ENCODE results near the gene ABI3.
"Not testable (repeated sequence)": the region's sequence is repeated elsewhere in the genome, so short reads cannot be mapped to it uniquely, and the experiment has no call there.

Gene ABI3

DNA sequence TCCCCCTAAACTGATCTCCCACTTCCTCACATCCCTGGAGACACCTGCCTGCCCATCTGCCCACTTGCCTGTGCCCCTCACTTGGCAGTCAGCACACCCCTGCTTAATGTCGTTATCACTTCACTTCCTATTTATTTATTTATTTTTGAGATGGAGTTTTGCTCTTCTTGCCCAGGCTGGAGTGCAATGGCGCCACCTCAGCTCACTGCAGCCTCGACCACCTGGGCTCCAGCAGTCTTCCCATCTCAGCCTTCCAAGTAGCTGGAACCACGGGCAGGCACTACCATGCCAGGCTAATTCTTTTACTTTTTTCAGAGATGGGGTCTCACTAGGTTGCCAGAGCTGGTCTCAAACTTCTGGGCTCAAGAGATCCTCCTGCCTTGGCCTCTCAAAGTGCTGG is 43.6 kb downstream of the ABI3 start:
- no peak for DNase-seq

DNA sequence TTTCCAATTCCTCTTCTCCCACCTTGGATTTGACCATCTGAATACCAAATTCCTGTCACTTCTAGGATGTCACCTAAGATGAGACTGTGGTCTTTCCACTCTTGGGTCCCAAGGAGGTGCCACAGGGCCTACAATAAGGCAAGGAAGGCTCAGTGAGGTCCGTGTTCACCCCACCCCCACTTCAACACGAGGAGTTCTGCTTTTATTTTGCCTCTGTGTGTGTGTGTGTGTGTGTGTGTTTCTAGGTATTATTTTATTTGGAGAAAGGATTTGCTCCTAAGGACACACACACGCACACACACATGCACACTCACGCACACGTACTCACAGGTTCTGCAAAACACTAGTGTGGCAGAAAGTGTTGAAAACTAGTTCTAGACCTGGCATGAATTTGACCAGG is 44.6 kb downstream of the ABI3 start:
- DNase-seq = peak in 2 of 3 donors; percentile 20 to 30

DNA sequence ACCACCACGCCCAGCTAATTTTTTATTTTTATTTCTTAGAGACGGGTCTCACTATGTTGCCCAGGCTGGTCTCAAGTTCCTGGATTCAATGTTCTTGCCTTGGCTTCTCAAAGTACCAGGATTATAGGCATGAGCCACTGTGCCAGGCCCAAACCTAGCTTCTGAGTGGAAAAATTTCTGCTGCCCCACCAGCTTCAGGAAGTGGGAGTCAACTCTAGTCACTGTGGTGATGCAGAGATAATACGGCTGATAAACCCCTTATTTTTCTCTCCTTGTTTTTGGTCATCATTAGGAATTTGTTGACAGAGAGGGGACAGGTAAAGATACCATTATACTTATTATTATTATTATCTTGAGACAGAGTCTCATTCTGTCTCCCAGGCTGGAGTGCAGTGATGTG is 47.9 kb downstream of the ABI3 start:
- DNase-seq = no peak

DNA sequence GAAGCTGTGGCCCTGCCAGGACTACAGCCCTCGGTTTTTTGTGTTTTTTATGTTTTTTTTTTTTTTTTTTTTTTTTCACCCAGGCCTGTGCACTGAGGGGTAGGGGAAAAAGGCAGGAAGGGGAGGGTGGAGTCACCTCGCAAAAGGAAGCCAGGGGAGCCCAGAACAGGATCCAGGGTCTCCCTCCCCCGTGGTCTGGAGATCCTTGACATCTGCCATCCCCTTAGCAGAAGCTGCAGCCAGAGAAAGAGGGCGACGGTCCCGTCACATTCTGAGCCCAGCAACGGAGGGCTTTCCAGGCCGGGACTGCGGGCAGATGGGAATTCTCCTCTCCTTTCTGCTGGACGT is 49.1 kb downstream of the ABI3 start:
- DNase-seq = no peak

DNA sequence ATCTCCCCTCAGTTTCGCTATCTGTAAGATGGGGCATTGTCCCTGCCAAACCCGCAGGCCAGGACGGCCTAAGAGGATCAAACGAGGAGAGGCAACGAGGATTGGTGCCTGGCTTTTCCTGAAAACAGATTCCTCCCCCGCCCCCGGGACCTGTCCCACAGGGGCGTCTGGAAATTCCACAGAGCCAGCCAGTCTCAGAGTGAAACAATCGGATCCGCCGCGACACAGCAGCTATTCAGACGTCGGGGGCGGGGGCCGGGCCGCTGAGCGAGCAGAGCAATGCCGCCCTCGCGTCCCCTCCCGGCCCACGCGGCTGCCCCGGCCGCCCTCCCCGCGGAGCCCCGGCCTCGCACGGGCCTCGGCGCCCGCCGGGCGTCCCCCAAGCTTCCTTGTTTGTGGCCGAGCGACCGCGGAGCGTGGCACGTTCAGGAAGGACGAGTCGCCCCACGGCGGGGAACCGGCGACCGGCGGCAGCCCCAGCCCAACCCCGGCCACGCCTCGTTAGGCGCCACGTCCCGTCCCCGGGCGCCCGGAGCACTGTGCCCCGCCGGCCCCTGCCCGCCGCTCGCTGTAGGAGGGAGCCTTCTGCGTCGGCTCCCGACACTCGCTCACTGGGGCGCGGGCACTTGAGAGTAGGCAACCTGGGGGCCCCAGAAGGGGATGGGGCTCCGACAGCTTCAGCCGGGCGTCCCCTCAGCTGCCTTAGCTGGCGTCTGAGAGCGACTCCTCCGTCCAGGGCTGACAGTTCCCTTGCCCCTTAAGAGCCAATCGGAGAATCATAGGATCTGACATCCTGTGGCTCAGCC is 49.7 kb downstream of the ABI3 start:
- DNase-seq = peak; percentile 76 to 90 (median 90)

DNA sequence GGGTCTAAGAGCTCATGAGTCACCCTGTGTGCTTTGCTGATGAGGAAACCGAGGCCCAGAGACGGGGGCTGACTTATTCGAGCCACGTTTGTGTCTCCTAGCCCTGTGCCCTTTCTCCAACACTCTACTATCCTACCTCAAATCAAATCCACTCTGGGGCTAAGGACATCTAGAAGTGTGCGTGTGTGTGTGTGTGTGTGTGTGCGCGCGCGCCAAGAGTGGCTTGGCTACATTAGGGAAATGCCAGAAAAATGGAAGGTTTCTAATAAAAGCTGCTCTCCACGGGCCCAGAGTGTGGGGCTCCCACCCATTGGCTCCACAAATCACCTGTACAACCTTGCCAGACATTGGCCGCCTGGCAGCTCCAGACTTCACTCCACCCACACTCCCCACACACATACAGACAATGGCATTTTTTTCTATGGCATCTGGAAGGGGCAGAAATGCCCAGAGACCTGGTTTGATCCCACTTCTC is 50.3 kb downstream of the ABI3 start:
- peak in 1 of 3 donors; percentile 91 for DNase-seq

DNA sequence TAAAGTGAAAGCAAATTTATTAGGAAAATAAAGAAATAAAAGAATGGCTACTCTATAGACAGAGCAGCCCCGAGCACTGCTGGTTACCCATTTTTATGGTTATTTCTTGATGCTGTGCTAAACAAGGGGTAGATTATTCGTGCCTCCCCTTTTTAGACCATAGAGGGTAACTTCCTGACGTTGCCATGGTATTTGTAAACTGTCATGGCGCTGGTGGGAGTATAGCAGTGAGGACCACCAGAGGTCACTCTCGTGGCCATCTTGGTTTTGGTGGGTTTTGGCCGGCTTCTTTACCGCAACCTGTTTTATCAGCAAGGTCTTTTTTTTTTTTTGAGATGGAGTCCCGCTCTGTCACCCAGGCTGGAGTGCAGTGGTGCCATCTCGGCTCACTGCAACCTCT is 51.0 kb downstream of the ABI3 start:
- not testable (repeated sequence) for DNase-seq

DNA sequence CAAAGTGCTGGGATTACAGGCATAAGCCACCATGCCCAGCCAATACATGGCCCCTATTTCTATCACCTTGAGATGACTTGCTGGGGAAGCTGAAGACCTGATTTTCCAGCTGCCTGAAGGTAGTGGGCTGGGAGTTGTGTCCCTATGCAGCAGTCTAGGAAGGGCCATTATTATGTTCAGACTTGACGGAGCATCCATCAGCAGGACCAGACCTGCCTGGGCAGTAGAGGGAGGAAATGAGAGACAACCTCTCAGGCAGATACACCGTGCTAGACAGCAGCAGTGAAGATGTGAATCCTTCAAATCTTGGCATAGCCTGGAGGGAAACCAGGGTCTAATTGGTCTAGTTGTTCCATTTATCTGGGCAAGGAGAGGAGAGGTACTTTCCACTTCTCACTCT is 55.7 kb downstream of the ABI3 start:
- DNase-seq = no peak

DNA sequence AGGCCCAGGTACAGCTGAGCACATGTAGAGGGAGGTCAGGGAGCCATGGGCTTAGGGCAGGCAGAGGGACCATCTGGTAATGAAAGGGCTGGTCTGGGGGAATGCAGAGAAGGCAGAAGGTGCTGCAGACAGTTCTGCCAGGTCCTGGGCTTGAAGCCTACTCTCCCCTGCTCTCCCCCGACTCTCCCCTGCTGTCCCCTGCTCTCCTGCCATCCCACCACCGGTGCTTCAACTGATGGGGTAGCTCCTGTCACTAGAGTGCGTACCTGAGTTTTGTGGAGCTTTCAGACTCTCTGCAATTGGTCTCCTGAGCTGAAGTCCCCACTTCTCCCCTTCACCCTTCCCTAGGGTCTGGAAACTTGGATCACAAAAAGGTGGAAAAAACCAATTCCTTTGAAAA is 57.4 kb downstream of the ABI3 start:
- DNase-seq = no peak

DNA sequence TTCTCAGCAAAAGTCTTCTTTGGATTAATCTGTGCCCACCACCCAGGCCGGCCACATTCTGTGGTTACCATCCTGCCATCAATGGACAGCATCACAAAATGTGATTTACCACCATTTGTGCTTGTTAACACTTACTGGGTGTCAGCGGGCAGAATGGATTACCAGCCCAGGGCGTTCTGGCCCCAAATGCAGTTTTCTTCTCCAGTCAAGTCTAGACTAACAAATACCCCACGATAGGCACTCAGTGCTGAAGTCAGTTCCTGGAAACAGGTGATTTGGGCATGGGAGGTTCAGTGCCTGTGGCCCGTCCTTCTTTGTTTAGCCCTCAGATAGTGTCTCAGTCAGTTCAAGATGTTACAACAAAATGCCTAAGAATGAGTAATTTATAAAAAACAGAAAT is 58.8 kb downstream of the ABI3 start:
- DNase-seq = no peak
